Naive thymus-derived CD4-positive, alpha-beta T cell (primary cell): ENCODE results near the gene NFATC2. TPM values are rescaled to one million over a fixed set of nuclear protein-coding genes. Genes with fewer than 3 reads are reported as not detected.
A peak's percentile ranks its signal among the peaks of the same experiment; 100 is the strongest.

ENCODE experiments used
- ATAC-seq: fragments of 150-1000 bp; cut with Tn5 transposase; 2 replicates; pipeline ENCODE4 v1.10.0; 2021; ENCODE audit warnings: mild to moderate bottlenecking, moderate library complexity
- CTCF ChIA-PET: fragments of 350-600 bp; sonication (Branson Sonifier 250); formaldehyde crosslinking; loops from one replicate; lab custom pipeline; 2021; ENCODE audit warnings: antibody characterized with exemption; lab: Charles Lee
- POLR2A ChIA-PET: fragments of 350-600 bp; sonication (Branson Sonifier 250); formaldehyde crosslinking; loops from one replicate; lab custom pipeline; 2021; ENCODE audit warnings: antibody characterized with exemption, inconsistent platforms; lab: Charles Lee
- DNase-seq, 9 donors: peaks; one replicate each; pipeline versions ENCODE4 v3.0.0 to v3.0.0-alpha.2; 2020 to 2022; ENCODE audit warnings: mixed read lengths in 1 of 9
- H3K27ac ChIP-seq: one replicate; pipeline ENCODE4 v1.7.0; 2013; ENCODE audit warnings: mild to moderate bottlenecking, low read depth, low read length, moderate library complexity
- H3K27me3 ChIP-seq, 2 donors: one replicate each; pipeline ENCODE4 v1.7.0; 2013; ENCODE audit warnings: low read length in 2 of 2, mild to moderate bottlenecking in 2 of 2, moderate library complexity in 2 of 2; ENCODE audit not compliant: control insufficient read depth in 2 of 2, insufficient read depth in 2 of 2
- H3K36me3 ChIP-seq, 3 experiments: 1 replicate in 2 of 3; 2 replicates in 1 of 3; pipeline ENCODE4 v1.7.0; 2013; ENCODE audit warnings: low read length in 3 of 3, mild to moderate bottlenecking in 3 of 3, moderate library complexity in 1 of 3; ENCODE audit not compliant: insufficient read depth in 3 of 3, control insufficient read depth in 2 of 3
- H3K4me1 ChIP-seq, 2 donors: one replicate each; pipeline ENCODE4 v1.7.0; 2013; ENCODE audit warnings: low read length in 2 of 2, mild to moderate bottlenecking in 2 of 2, moderate library complexity in 1 of 2; ENCODE audit not compliant: control insufficient read depth in 2 of 2, insufficient read depth in 2 of 2
- H3K4me3 ChIP-seq: 2 replicates; pipeline ENCODE4 v1.7.0; 2013; ENCODE audit warnings: mild to moderate bottlenecking, low read length
- H3K9me3 ChIP-seq, 3 experiments: 1 replicate in 2 of 3; 2 replicates in 1 of 3; pipeline ENCODE4 v1.7.0; 2013; ENCODE audit warnings: low read length in 3 of 3; ENCODE audit not compliant: control insufficient read depth in 2 of 3
- H3K27ac Mint-ChIP-seq, 9 donors: one replicate each; pipeline ENCODE4 v1.8.0; 2020 to 2022; ENCODE audit warnings: mixed read lengths in 9 of 9, mild to moderate bottlenecking in 8 of 9, moderate library complexity in 5 of 9, inconsistent platforms in 2 of 9
- H3K27me3 Mint-ChIP-seq, 5 donors: one replicate each; pipeline ENCODE4 v1.8.0; 2021 to 2022; ENCODE audit warnings: mixed read lengths in 5 of 5, mild to moderate bottlenecking in 1 of 5
- H3K36me3 Mint-ChIP-seq, 5 donors: one replicate each; pipeline ENCODE4 v1.8.0; 2020 to 2022; ENCODE audit warnings: mixed read lengths in 5 of 5, mild to moderate bottlenecking in 3 of 5, inconsistent platforms in 1 of 5
- H3K4me1 Mint-ChIP-seq, 7 donors: one replicate each; pipeline ENCODE4 v1.8.0; 2020 to 2022; ENCODE audit warnings: mixed read lengths in 7 of 7, mild to moderate bottlenecking in 3 of 7, inconsistent platforms in 1 of 7
- H3K4me3 Mint-ChIP-seq, 10 donors: one replicate each; pipeline ENCODE4 v1.8.0; 2020 to 2022; ENCODE audit warnings: mild to moderate bottlenecking in 10 of 10, mixed read lengths in 10 of 10, moderate library complexity in 6 of 10, inconsistent platforms in 2 of 10
- H3K9me3 Mint-ChIP-seq, 11 donors: one replicate each; pipeline ENCODE4 v1.8.0; 2020 to 2022; ENCODE audit warnings: mixed read lengths in 11 of 11, mild to moderate bottlenecking in 4 of 11, inconsistent platforms in 1 of 11, moderate library complexity in 1 of 11
- intact Hi-C, 2 donors: fragments of 100-400 bp; cut with micrococcal nuclease; formaldehyde crosslinking; loops; one replicate each; pipeline ENCODE4 v1.15.1; 2023
- polyA plus RNA-seq, 2 donors: library from polyadenylated mRNA; unstranded; fragments of 300-500 nt; fragmentation: Illumina TruSeq; gene quantifications; one replicate each; pipeline ENCODE4 v1.2.3, GENCODE V29; 2021
- total RNA-seq, 6 experiments: library from RNA in 5 of 6; stranded (reverse) in 5 of 6; gene quantifications; 1 replicate in 5 of 6; 2 replicates in 1 of 6; pipeline ENCODE4 v1.2.3 and lab custom pipeline; 2021 to 2026

Gene NFATC2
- total and polyA plus RNA-seq, 7 experiments from 2014 or later = 16.6 to 66.8 (median 42.6) TPM

DNA sequence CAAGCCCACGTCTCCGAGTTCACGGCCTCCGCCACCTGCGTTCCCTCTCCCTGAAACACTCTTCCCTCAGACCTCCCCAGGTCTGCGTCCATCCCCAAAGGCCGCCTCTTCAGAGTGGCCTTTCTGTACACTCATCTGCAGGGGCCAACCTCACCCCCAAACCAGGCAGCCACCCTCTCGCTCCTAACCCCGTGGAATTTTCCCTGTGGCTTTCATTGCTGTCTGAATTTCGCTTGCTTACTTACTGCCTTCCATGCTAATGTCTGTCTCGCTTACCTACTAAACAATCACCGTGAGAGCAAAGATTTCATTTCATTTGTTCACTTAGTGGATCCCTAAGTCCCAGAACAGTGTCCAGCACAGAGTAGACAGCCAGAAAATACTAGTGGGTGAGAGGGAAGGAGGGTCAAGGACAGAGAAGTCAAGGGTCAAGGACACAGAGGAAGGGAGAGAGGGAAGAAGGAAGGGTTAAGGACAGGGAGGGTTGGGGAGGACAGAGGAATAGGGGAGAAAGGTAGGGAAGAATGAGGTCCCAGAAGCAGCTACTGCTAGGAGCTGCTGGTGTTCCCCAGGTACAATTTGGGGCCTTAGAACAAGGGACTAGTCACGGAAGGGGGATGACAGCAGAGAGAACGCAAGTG, 114.7 kb downstream of the NFATC2 start:
- POLR2A ChIA-PET = no interaction called here

DNA sequence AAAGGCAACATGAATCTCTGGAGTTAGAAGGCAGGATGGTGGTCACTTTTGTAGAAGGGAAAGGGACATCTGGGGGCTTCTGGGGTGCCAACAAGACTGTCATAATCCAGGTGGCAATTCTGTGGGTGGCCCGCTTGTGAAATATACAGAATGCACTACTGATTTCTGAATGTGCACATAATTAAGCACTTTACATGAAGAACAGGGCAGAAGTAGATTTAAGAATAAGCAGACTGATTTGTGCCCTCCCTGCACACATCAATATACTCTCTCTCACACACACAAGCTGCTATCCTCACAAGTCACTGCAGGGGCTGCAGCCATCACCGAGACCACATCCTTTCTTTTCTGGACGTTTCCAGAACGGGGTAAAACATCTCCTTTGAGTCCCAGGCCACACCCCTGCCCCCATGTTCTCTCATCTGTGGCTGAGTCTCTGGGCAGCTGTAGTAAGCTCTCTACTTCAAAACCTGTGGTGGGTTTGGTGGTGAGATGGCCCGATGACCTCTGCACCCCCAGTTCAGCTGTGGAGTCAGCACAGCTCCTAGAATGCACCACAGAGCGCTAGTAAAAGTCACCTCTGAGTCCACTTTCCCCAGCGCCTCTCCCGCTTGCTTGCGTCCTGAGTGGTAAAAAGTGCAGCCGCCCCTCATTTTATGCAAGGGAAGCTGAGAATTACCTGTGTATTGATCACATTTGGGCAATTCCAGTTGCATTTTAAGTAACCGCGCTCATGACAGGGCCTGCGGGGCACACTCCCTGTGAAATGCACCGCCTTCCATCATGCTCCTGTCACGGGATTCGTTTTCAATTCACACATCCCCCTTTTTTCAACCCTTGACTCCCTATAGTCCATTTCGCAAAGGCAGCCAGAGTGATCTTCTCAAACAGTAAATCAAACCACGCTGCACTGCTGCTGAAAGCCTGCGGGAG, 115.5 kb downstream of the NFATC2 start:
- peaks cover 0 to 1% (median 0%) of the 10 kb centered on the region in 11 donors for H3K9me3 Mint-ChIP-seq
- peak overlapping the region in 7 of 9 donors; percentile 4 to 45 (median 14) for H3K27ac Mint-ChIP-seq
- Histone ChIP-seq H3K4me1 (peaks cover 6 to 66% of the 10 kb centered on the region in 2 donors), H3K9me3 (no peaks in the 10 kb centered on the region), H3K36me3 (peaks cover 0 to 69% (median 6%) of the 10 kb centered on the region in 3 experiments), H3K27ac (no peak overlapping the region), H3K27me3 (no peaks in the 10 kb centered on the region), H3K4me3 (no peak overlapping the region)
- no peaks in the 10 kb centered on the region for H3K27me3 Mint-ChIP-seq
- peaks cover 20 to 69% (median 32%) of the 10 kb centered on the region in 7 donors for H3K4me1 Mint-ChIP-seq
- DNase-seq (no peak), ATAC-seq (no peak)
- POLR2A ChIA-PET = no interaction called here
- CTCF ChIA-PET = interaction anchor here (0.8 kb wide), 1 partner anchor 169 kb away, joined by 3 read pairs; no protein-coding TSS in a partner anchor
- H3K36me3 Mint-ChIP-seq = peaks cover 0 to 37% (median 19%) of the 10 kb centered on the region in 5 donors
- intact Hi-C loops = no loop called here
- peak overlapping the region in 1 of 10 donors; percentile 35 for H3K4me3 Mint-ChIP-seq

More for the DNA sequence above, 114.7 kb downstream of the NFATC2 start:
- peaks cover 0 to 1% (median 0%) of the 10 kb centered on the region in 11 donors for H3K9me3 Mint-ChIP-seq
- CTCF ChIA-PET = no interaction called here
- H3K36me3 Mint-ChIP-seq = peaks cover under 1 to 41% (median 22%) of the 10 kb centered on the region in 5 donors
- Histone ChIP-seq H3K27me3 (no peaks in the 10 kb centered on the region), H3K27ac (no peak overlapping the region), H3K9me3 (no peaks in the 10 kb centered on the region), H3K36me3 (peaks cover 4 to 77% (median 13%) of the 10 kb centered on the region in 3 experiments), H3K4me1 (peaks cover 7 to 74% of the 10 kb centered on the region in 2 donors), H3K4me3 (no peak overlapping the region)
- no peaks in the 10 kb centered on the region for H3K27me3 Mint-ChIP-seq
- no peak for DNase-seq
- intact Hi-C loops = no loop called here
- H3K27ac Mint-ChIP-seq = peak overlapping the region in 5 of 9 donors; percentile 4 to 21 (median 14)
- no peak for ATAC-seq
- H3K4me1 Mint-ChIP-seq = peaks cover 27 to 69% (median 38%) of the 10 kb centered on the region in 7 donors
- no peak overlapping the region for H3K4me3 Mint-ChIP-seq

DNA sequence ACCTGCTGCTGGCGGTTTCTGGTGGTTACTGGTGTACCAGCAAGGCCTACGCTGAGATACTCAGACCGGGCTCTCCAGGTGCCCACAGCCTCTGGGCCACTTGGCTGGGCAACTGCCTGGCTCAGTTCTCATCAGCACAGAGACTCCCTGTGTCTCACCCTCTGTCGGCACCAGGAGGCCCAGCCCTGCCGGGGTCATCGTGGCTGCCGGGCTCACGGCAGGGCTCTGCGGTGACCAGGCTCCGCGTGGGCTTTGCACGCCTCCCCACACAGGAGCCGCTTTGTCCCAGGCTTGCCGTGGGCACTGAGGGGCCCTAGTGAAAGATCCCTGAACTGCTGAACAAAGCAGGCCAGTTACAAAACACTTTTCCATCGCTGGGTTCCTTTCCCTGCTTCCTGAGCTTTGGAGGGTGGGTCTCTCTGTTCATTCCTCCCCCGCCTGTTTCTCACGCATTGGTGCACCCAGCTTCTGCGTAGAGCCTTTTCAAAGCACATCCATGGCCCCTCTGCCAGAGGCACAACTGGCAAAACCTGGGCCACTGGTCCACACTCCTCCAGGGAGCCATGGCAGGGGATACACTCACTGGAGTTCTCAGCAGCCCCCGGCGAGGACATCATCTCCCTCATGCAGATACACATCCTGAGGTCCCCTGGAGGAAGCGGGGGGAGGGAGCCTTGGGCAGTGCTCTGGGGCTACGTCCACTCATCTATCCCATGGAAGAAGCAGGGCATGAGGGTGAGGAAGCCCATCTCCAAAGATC, 117.0 kb downstream of the NFATC2 start:
- Mint-ChIP-seq H3K4me3 (no peak overlapping the region), H3K27ac (peak overlapping the region in 3 of 9 donors; percentile 38 to 68 (median 58)), H3K4me1 (peaks cover 10 to 66% (median 22%) of the 10 kb centered on the region in 7 donors), H3K36me3 (peaks cover 0 to 38% (median 19%) of the 10 kb centered on the region in 5 donors), H3K27me3 (no peaks in the 10 kb centered on the region), H3K9me3 (peaks cover 0 to 1% (median 0%) of the 10 kb centered on the region in 11 donors)
- ChIA-PET CTCF (interaction anchor here (0.6 kb wide), 1 partner anchor 100 kb away, joined by 3 read pairs; no protein-coding TSS in a partner anchor), POLR2A (no interaction called here)
- H3K27ac ChIP-seq = no peak overlapping the region
- H3K4me1 ChIP-seq = peaks cover 0 to 58% of the 10 kb centered on the region in 2 donors
- H3K36me3 ChIP-seq = peaks cover 0 to 70% (median 3%) of the 10 kb centered on the region in 3 experiments
- DNase-seq (no peak), ATAC-seq (peak; percentile 27)
- no peak overlapping the region for H3K4me3 ChIP-seq
- intact Hi-C loops = no loop called here
- H3K27me3 ChIP-seq = no peaks in the 10 kb centered on the region
- no peaks in the 10 kb centered on the region for H3K9me3 ChIP-seq

DNA sequence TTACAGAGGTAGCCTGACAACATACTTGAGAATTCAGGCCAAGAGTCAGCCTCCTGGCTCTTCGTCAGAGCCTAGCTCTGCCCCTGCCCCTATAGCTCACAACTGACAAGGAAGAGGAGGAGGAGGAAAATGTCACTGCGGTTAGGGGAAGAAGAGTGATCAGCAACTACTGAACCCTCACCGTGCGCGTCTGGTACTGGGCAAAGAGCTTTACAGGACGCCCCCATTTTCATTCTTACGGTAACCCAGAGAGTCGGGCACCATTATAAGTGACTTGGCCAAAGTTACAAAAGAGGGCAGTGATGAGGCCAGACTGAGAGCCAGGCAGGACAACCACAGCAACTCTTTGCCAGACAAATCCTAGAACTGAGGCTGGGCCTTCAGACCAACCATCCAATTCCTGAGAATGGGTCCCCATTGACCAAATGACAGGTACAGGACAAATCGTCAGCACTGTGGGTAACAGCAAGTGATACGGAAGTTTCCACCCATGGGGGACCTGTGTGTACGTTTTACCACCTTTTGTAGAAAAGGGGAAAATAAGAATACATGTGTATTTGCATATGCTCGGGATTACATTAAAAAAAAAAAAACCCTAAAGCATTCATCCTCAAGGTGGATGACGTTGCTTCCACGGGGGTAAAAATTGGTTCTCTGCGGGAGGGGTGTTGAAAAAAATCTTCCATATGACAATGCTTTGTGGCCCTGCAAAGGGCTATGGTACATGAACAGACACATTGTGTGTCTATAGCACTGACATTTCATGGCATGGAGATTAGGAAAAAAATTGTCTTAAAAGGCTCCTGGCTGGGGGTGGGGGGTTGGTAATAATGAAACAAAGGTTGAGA, 118.0 kb downstream of the NFATC2 start:
- no peak overlapping the region for H3K4me3 Mint-ChIP-seq
- Histone ChIP-seq H3K27me3 (no peaks in the 10 kb centered on the region), H3K4me3 (no peak overlapping the region), H3K27ac (no peak overlapping the region), H3K36me3 (peaks cover 0 to 70% (median 3%) of the 10 kb centered on the region in 3 experiments), H3K4me1 (peaks cover 0 to 66% of the 10 kb centered on the region in 2 donors), H3K9me3 (no peaks in the 10 kb centered on the region)
- H3K4me1 Mint-ChIP-seq = peaks cover 10 to 67% (median 27%) of the 10 kb centered on the region in 7 donors
- POLR2A ChIA-PET = no interaction called here
- no peak for DNase-seq
- CTCF ChIA-PET = interaction anchor here (0.7 kb wide), 1 partner anchor 38 kb away, joined by 3 read pairs; no protein-coding TSS in a partner anchor
- peaks cover 0 to 1% (median 0%) of the 10 kb centered on the region in 11 donors for H3K9me3 Mint-ChIP-seq
- H3K27me3 Mint-ChIP-seq = no peaks in the 10 kb centered on the region
- intact Hi-C loops = loop anchor here in 1 of 2 donors (5.0 kb wide), 1 partner anchor 37 kb away; no protein-coding TSS in a partner anchor
- peaks cover 0 to 41% (median 27%) of the 10 kb centered on the region in 5 donors for H3K36me3 Mint-ChIP-seq
- H3K27ac Mint-ChIP-seq = peak overlapping the region in 8 of 9 donors; percentile 12 to 68 (median 58)
- ATAC-seq = peak; percentile 20

DNA sequence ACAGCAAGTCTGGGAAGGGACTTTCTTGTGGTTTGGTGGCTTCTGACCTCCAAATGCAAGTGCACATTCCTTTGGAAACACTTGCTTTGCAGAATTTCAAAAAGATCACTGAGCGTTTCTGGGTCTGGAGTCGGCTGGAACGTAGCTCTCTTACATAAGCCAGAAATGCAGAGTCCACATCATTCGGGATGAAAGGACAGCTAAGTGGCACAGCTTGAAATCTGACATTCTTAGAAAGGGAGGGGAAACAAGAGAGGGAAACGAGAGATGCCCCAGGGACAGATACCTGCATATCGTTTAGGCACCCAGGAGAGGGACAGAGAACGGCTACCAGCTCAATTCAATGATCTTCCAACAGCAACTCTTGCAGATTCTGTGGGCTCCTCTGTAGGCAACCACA, 118.7 kb downstream of the NFATC2 start:
- H3K9me3 ChIP-seq = no peaks in the 10 kb centered on the region
- POLR2A ChIA-PET = no interaction called here
- Mint-ChIP-seq H3K4me1 (peaks cover 10 to 66% (median 27%) of the 10 kb centered on the region in 7 donors), H3K36me3 (peaks cover 0 to 41% (median 27%) of the 10 kb centered on the region in 5 donors), H3K9me3 (peaks cover 0 to 1% (median 0%) of the 10 kb centered on the region in 11 donors), H3K27me3 (no peaks in the 10 kb centered on the region), H3K4me3 (no peak overlapping the region), H3K27ac (peak overlapping the region in 8 of 9 donors; percentile 12 to 72 (median 50))
- no peaks in the 10 kb centered on the region for H3K27me3 ChIP-seq
- no peak overlapping the region for H3K27ac ChIP-seq
- intact Hi-C loops = loop anchor here in 1 of 2 donors (5.0 kb wide), 1 partner anchor 37 kb away; no protein-coding TSS in a partner anchor
- H3K36me3 ChIP-seq = peaks cover under 1 to 67% (median 4%) of the 10 kb centered on the region in 3 experiments
- H3K4me3 ChIP-seq = no peak overlapping the region
- DNase-seq (no peak), ATAC-seq (no peak)
- CTCF ChIA-PET = interaction anchor here (0.7 kb wide), 1 partner anchor 22 kb away, joined by 5 read pairs; no protein-coding TSS in a partner anchor
- H3K4me1 ChIP-seq = peaks cover 0 to 71% of the 10 kb centered on the region in 2 donors
